Trophoblast cell (in vitro differentiated cells and primary cell): ENCODE results near the gene FNDC11.

Experiments used
- DNase-seq, 2 donors: peaks; one replicate each; pipeline ENCODE4 v3.0.0-alpha.2; 2016
- H2AFZ ChIP-seq: 2 replicates; pipeline ENCODE4 v1.6.1; 2013; ENCODE audit warnings: low read length, moderate library complexity, mild to moderate bottlenecking; ENCODE audit not compliant: insufficient read depth, poor library complexity
- H2AK5ac ChIP-seq: 2 replicates; pipeline ENCODE4 v1.6.1; 2013; ENCODE audit warnings: mild to moderate bottlenecking, low read length
- H2BK120ac ChIP-seq: 2 replicates; pipeline ENCODE4 v1.6.1; 2013; ENCODE audit warnings: low read length, mild to moderate bottlenecking, moderate library complexity; ENCODE audit not compliant: insufficient read depth, poor library complexity
- H2BK12ac ChIP-seq: 2 replicates; pipeline ENCODE4 v1.6.1; 2013; ENCODE audit warnings: mild to moderate bottlenecking, low read length, moderate library complexity
- H2BK5ac ChIP-seq: 2 replicates; pipeline ENCODE4 v1.6.1; 2013; ENCODE audit warnings: low read length, low read depth, moderate library complexity, mild to moderate bottlenecking; ENCODE audit not compliant: poor library complexity
- H3K14ac ChIP-seq: 2 replicates; pipeline ENCODE4 v1.6.1; 2013; ENCODE audit warnings: mild to moderate bottlenecking, low read length
- H3K18ac ChIP-seq: 2 replicates; pipeline ENCODE4 v1.6.1; 2013; ENCODE audit warnings: mild to moderate bottlenecking, low read length
- H3K23ac ChIP-seq: 2 replicates; pipeline ENCODE4 v1.6.1; 2013; ENCODE audit warnings: low read length
- H3K27ac ChIP-seq: 2 replicates; pipeline ENCODE4 v1.5.1; 2013; ENCODE audit warnings: low read depth, mild to moderate bottlenecking, inconsistent platforms, low read length, moderate library complexity
- H3K27me3 ChIP-seq: 2 replicates; pipeline ENCODE4 v1.6.1; 2013; ENCODE audit warnings: inconsistent platforms, mild to moderate bottlenecking, low read length, moderate library complexity; ENCODE audit not compliant: insufficient read depth
- H3K36me3 ChIP-seq, 2 experiments: 1 replicate in 1 of 2; 2 replicates in 1 of 2; pipeline ENCODE4 v1.6.1; 2013; ENCODE audit warnings: low read length in 2 of 2, mild to moderate bottlenecking in 2 of 2, moderate library complexity in 1 of 2; ENCODE audit not compliant: insufficient read depth in 2 of 2, control insufficient read depth in 1 of 2
- H3K4ac ChIP-seq: 2 replicates; pipeline ENCODE4 v1.6.1; 2013; ENCODE audit warnings: low read depth, mild to moderate bottlenecking, low read length, moderate library complexity
- H3K4me1 ChIP-seq, 2 experiments: 1 replicate in 1 of 2; 2 replicates in 1 of 2; pipeline ENCODE4 v1.6.1; 2013; ENCODE audit warnings: low read length in 2 of 2, mild to moderate bottlenecking in 2 of 2, moderate library complexity in 1 of 2; ENCODE audit not compliant: insufficient read depth in 2 of 2, control insufficient read depth in 1 of 2
- H3K4me2 ChIP-seq: 2 replicates; pipeline ENCODE4 v1.6.1; 2013; ENCODE audit warnings: inconsistent platforms, mild to moderate bottlenecking, low read length, moderate library complexity
- H3K4me3 ChIP-seq: 2 replicates; pipeline ENCODE4 v1.5.1; 2013; ENCODE audit warnings: mild to moderate bottlenecking, low read depth, low read length, inconsistent platforms
- H3K79me1 ChIP-seq: one replicate; pipeline ENCODE4 v1.6.1; 2013; ENCODE audit warnings: low read length
- H3K79me2 ChIP-seq: 2 replicates; pipeline ENCODE4 v1.6.1; 2013; ENCODE audit warnings: low read length, mild to moderate bottlenecking; ENCODE audit not compliant: control insufficient read depth, insufficient read depth, poor library complexity
- H3K9ac ChIP-seq: 2 replicates; pipeline ENCODE4 v1.6.1; 2013; ENCODE audit warnings: mild to moderate bottlenecking, low read length
- H3K9me3 ChIP-seq: 2 replicates; pipeline ENCODE4 v1.6.1; 2013; ENCODE audit warnings: low read depth, mild to moderate bottlenecking, control low read depth, inconsistent platforms, low read length; ENCODE audit not compliant: insufficient read depth
- H4K12ac ChIP-seq: 2 replicates; pipeline ENCODE4 v1.6.1; 2013; ENCODE audit warnings: low read depth, mild to moderate bottlenecking, low read length, moderate library complexity
- H4K8ac ChIP-seq: 2 replicates; pipeline ENCODE4 v1.6.1; 2013; ENCODE audit warnings: low read depth, mild to moderate bottlenecking, low read length, moderate library complexity
- H4K91ac ChIP-seq: one replicate; pipeline ENCODE4 v1.6.1; 2013; ENCODE audit warnings: low read depth, mild to moderate bottlenecking, low read length, moderate library complexity
- WGBS: extraction: QIAGEN DNeasy Blood & Tissue Kit; methylation state at CpG from one replicate; pipeline ENCODE4 v1.1.7; 2013; ENCODE audit warnings: missing lambda C conversion rate; ENCODE audit not compliant: insufficient read length, insufficient coverage; ENCODE audit errors: extremely low coverage; 5-methylcytosine and 5-hydroxymethylcytosine counted together

The FNDC11 gene

GRCh38 chr20:63519668-63520503 is 34.1 kb upstream of the FNDC11 start:
- Histone ChIP-seq H3K4me2 (peak overlapping the region; percentile 99), H3K4ac (peak overlapping the region; percentile 6), H2AFZ (peak overlapping the region; percentile 89), H3K23ac (no peak overlapping the region), H3K9me3 (peaks cover 10% of the 10 kb centered on the region), H3K9ac (no peak overlapping the region), H3K36me3 (peaks cover 19% of the 10 kb centered on the region in 2 experiments), H3K14ac (peak overlapping the region; percentile 53), H3K27ac (peak overlapping the region; percentile 82), H2AK5ac (no peak overlapping the region), H2BK12ac (no peak overlapping the region), H3K4me3 (peak overlapping the region; percentile 66), H3K18ac (peak overlapping the region; percentile 58), H3K4me1 (peaks cover 19 to 28% of the 10 kb centered on the region in 2 experiments), H4K91ac (peak overlapping the region; percentile 71), H3K27me3 (no peaks in the 10 kb centered on the region), H3K79me2 (peaks cover 16% of the 10 kb centered on the region), H2BK120ac (peak overlapping the region; percentile 26), H3K79me1 (peaks cover 13% of the 10 kb centered on the region), H4K8ac (peak overlapping the region; percentile 82), H4K12ac (peak overlapping the region; percentile 64), H2BK5ac (peak overlapping the region; percentile 68)
- peak in 1 of 2 donors; percentile 13 for DNase-seq
- WGBS, result no CpG with 5 or more reads among the region's 72 CpGs

DNA sequence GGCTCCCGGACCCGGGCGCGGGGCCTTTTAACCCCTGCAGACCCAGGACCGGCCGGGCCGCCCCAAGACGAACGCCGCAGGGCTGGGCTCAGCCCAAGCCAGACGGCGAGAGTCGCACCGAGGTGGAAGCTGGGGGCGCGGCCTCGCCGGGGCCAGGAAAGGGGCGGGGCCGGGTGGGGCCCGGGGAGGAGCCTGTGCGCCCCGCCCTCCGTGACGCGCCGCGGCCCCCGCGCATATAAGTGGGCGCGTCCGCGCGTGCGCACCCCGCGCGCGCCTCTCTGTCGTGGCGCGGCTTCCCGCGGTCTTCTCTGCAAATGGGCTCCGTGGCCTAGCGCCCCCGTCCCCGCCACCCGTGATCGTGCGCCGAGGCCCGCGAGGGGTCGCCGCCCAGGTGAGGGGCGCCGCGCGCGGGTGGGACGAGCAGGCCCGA is 33.4 kb upstream of the FNDC11 start, which contains the start of gene PPDPF:
TSS of gene PPDPF (plus strand) at position 262 of the 430 bp plus-strand sequence. CDS start 544 bp downstream, outside the sequence.
- H3K18ac ChIP-seq, result peak within 1 kb of the TSS; percentile 77
- no peak within 1 kb of the TSS for H3K23ac ChIP-seq
- H2AFZ ChIP-seq, result peak within 1 kb of the TSS; percentile 89
- H3K4me1 ChIP-seq, result peaks cover 19 to 28% of the 10 kb centered on the region in 2 experiments
- H3K27me3 ChIP-seq, result no peaks in the 10 kb centered on the region
- peak; percentile 18 to 57 for DNase-seq
- H2BK120ac ChIP-seq, result peak within 1 kb of the TSS; percentile 26
- peak within 1 kb of the TSS; percentile 71 for H2AK5ac ChIP-seq
- no peak within 1 kb of the TSS for H2BK12ac ChIP-seq
- H2BK5ac ChIP-seq, result peak within 1 kb of the TSS; percentile 68
- H3K9ac ChIP-seq, result peak within 1 kb of the TSS; percentile 86
- H3K4me2 ChIP-seq, result peak within 1 kb of the TSS; percentile 99
- peak within 1 kb of the TSS; percentile 77 for H4K91ac ChIP-seq
- H3K4ac ChIP-seq, result peak within 1 kb of the TSS; percentile 41
- H4K8ac ChIP-seq, result peak within 1 kb of the TSS; percentile 82
- H3K14ac ChIP-seq, result peak within 1 kb of the TSS; percentile 76
- peak within 1 kb of the TSS; percentile 84 for H4K12ac ChIP-seq
- H3K27ac ChIP-seq, result peak within 1 kb of the TSS; percentile 82
- peaks cover 19% of the 10 kb centered on the region in 2 experiments for H3K36me3 ChIP-seq
- peaks cover 16% of the 10 kb centered on the region for H3K79me2 ChIP-seq
- H3K9me3 ChIP-seq, result peaks cover 10% of the 10 kb centered on the region
- peaks cover 13% of the 10 kb centered on the region for H3K79me1 ChIP-seq
- WGBS, result no CpG with 5 or more reads among the region's 64 CpGs
- peak within 1 kb of the TSS; percentile 96 for H3K4me3 ChIP-seq

DNA sequence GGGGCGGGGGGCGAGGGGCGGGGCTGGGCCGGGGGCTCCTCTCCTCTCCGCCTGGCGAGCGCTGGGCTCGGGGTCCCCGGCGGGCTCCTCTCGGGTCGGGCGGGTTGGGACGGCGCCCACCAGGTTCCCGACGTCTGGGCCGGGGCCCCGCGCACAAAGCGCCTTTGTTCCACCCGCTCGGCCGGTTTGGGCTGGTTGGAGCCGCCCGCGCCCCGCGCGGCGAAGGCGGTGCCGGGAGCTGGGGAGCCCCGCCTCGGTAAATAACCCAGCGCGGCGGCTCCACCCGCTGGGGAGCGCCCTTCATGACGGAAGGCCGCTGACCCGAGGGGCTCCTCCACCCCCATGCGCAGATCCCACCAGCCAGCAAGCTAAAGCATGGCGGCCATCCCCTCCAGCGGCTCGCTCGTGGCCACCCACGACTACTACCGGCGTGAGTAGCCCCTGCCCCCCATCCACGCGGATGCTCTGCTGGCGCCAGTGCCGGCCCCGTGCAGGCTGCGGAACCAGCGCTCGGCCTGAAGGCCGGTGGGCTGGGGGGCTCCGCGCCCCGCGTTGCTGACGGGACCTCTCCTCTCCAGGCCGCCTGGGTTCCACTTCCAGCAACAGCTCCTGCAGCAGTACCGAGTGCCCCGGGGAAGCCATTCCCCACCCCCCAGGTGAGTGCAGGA is 32.9 kb upstream of the FNDC11 start:
- Histone ChIP-seq H3K4me2 (peak overlapping the region; percentile 99), H3K4me1 (peaks cover 19 to 28% of the 10 kb centered on the region in 2 experiments), H2BK5ac (peak overlapping the region; percentile 58), H3K36me3 (peaks cover 19% of the 10 kb centered on the region in 2 experiments), H3K9ac (peak overlapping the region; percentile 86), H3K4ac (peak overlapping the region; percentile 41), H3K14ac (peak overlapping the region; percentile 76), H3K27ac (peak overlapping the region; percentile 57), H3K27me3 (no peaks in the 10 kb centered on the region), H2AFZ (peak overlapping the region; percentile 37), H4K91ac (peak overlapping the region; percentile 77), H3K23ac (no peak overlapping the region), H2BK12ac (no peak overlapping the region), H4K8ac (peak overlapping the region; percentile 57), H2AK5ac (peak overlapping the region; percentile 1), H4K12ac (peak overlapping the region; percentile 84), H3K9me3 (peaks cover 10% of the 10 kb centered on the region), H3K79me2 (peaks cover 16% of the 10 kb centered on the region), H3K79me1 (peaks cover 13% of the 10 kb centered on the region), H2BK120ac (no peak overlapping the region), H3K18ac (peak overlapping the region; percentile 77), H3K4me3 (peak overlapping the region; percentile 96)
- no CpG with 5 or more reads among the region's 68 CpGs for WGBS
- DNase-seq, result peak in 1 of 2 donors; percentile 25

DNA sequence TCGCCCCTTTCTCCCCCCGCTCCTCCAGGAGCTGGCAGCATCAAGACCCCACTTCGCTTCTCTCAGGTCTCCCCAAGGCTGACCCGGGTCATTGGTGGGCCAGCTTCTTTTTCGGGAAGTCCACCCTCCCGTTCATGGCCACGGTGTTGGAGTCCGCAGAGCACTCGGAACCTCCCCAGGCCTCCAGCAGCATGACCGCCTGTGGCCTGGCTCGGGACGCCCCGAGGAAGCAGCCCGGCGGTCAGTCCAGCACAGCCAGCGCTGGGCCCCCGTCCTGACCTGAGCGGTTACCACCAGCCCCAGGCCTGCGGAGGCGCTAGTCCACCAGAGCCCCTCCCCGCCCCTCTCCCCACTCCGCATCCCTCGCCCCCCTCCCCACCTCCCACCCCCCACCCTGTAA is 32.4 kb upstream of the FNDC11 start:
- Histone ChIP-seq H2BK12ac (no peak overlapping the region), H2AK5ac (no peak overlapping the region), H4K12ac (peak overlapping the region; percentile 84), H3K27me3 (no peaks in the 10 kb centered on the region), H3K27ac (no peak overlapping the region), H3K79me1 (peaks cover 13% of the 10 kb centered on the region), H3K18ac (peak overlapping the region; percentile 77), H4K91ac (peak overlapping the region; percentile 77), H3K4me3 (peak overlapping the region; percentile 96), H3K9me3 (peaks cover 10% of the 10 kb centered on the region), H3K4me2 (peak overlapping the region; percentile 99), H4K8ac (no peak overlapping the region), H3K9ac (peak overlapping the region; percentile 86), H2BK5ac (no peak overlapping the region), H3K4ac (peak overlapping the region; percentile 41), H2AFZ (peak overlapping the region; percentile 37), H3K36me3 (peaks cover 19% of the 10 kb centered on the region in 2 experiments), H3K23ac (no peak overlapping the region), H3K79me2 (peaks cover 16% of the 10 kb centered on the region), H3K4me1 (peaks cover 19 to 28% of the 10 kb centered on the region in 2 experiments), H2BK120ac (peak overlapping the region; percentile 11), H3K14ac (peak overlapping the region; percentile 18)
- no peak for DNase-seq
- no CpG with 5 or more reads among the region's 23 CpGs for WGBS
